WERI-Rb-1 (cell line): Measurements from ENCODE around the gene SNX25.

Experiments used
- DNase-seq: peaks from one replicate; pipeline ENCODE4 v3.0.0-alpha.2; 2020
- H3K27ac ChIP-seq: fragments of 250-450 bp; sonication (Bioruptor Pico); 2 replicates; pipeline ENCODE4 v1.5.1; 2020; ENCODE audit warnings: mild to moderate bottlenecking, moderate library complexity
- H3K27me3 ChIP-seq: fragments of 250-450 bp; sonication (Bioruptor Pico); 2 replicates; pipeline ENCODE4 v1.5.1; 2021; ENCODE audit warnings: mild to moderate bottlenecking, low read depth, moderate library complexity; ENCODE audit not compliant: insufficient read depth, severe bottlenecking
- H3K36me3 ChIP-seq: fragments of 250-450 bp; sonication (Bioruptor Pico); 2 replicates; pipeline ENCODE4 v1.5.1; 2020; ENCODE audit warnings: mild to moderate bottlenecking, moderate library complexity
- H3K4me3 ChIP-seq: 2 replicates; pipeline ENCODE4 v1.5.1; 2011; ENCODE audit warnings: low read depth, mild to moderate bottlenecking, control low read depth, low read length
- H3K9me3 ChIP-seq: fragments of 250-450 bp; sonication (Bioruptor Pico); 2 replicates; pipeline ENCODE4 v1.5.1; 2021; ENCODE audit warnings: mild to moderate bottlenecking, moderate library complexity; ENCODE audit not compliant: severe bottlenecking
- TF ChIP-seq, protein P1 (sequence below): IDR thresholded peaks from 2 replicates; pipeline ENCODE4 v1.5.1; 2011; ENCODE audit warnings: low read depth, mild to moderate bottlenecking, control low read depth, inconsistent platforms, low read length

Gene SNX25

DNA sequence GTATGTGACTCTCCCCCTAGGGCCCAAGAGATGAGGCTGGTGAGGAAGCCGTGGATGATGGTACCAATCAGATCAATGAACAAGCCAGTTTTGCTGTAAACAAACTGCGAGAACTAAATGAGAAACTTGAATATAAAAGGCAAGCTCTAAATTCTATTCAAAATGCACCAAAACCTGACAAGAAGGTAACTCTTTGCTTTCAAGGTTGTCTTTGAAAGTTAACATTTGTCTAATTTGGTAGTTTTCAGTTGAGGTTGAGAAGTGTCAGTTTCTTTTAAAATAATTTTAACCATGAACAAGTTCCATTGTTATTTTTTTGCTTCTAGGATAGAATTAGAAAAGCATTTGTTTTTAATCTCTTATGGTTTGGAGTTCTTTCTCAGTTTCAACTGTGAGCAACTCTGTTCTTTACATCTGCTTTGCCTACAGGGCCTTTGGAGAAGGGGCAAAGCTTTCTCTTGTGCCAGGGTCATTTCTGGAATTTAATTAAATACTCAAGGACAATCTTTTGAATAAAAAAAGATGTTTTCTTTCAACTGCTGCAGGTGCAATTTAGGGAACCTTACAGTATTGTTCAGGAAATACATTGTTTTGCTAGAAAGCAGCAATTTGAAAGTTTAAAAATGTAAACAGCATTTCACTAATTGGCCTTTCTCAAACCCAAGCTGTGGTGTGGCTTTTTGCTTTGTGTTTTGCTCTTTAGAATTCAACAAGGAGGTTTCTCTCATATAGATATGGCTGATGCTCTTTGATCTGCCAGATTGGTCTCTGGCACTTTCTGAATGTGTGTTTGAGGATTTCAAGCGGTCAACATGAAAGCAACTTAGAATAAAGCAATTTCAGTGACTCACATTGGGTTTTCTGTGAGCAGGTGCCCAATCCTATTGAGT lies 123.4 kb downstream of the SNX25 start:
- TF ChIP-seq, protein P1, sequence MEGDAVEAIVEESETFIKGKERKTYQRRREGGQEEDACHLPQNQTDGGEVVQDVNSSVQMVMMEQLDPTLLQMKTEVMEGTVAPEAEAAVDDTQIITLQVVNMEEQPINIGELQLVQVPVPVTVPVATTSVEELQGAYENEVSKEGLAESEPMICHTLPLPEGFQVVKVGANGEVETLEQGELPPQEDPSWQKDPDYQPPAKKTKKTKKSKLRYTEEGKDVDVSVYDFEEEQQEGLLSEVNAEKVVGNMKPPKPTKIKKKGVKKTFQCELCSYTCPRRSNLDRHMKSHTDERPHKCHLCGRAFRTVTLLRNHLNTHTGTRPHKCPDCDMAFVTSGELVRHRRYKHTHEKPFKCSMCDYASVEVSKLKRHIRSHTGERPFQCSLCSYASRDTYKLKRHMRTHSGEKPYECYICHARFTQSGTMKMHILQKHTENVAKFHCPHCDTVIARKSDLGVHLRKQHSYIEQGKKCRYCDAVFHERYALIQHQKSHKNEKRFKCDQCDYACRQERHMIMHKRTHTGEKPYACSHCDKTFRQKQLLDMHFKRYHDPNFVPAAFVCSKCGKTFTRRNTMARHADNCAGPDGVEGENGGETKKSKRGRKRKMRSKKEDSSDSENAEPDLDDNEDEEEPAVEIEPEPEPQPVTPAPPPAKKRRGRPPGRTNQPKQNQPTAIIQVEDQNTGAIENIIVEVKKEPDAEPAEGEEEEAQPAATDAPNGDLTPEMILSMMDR = no peak
- H3K27ac ChIP-seq = no peak overlapping the region
- H3K9me3 ChIP-seq = peaks cover 7% of the 10 kb centered on the region
- no peaks in the 10 kb centered on the region for H3K36me3 ChIP-seq
- H3K27me3 ChIP-seq = no peaks in the 10 kb centered on the region
- DNase-seq = no peak
- no peak overlapping the region for H3K4me3 ChIP-seq

DNA sequence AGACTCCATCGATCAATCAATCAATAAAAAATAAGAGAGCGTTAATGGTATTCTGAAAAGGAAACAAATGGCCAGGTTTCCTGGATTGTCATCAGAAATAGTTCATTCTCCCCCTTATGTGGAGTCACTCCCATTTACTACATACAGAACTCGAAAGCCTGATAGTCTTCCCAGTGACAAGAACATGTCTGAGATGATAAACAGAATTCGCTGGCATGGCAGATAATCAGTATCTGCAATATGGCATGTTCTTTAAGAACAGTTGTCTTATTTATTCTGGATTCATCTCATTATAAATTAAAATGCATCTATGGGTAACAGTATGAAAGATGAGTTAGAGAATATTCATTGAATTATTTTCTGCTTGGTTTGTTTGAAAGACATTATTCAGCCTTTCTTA lies 124.9 kb downstream of the SNX25 start:
- TF ChIP-seq, protein P1 = no peak
- H3K4me3 ChIP-seq = no peak overlapping the region
- H3K36me3 ChIP-seq = peaks cover 3% of the 10 kb centered on the region; the same call in 1 of the 2 replicates

DNA sequence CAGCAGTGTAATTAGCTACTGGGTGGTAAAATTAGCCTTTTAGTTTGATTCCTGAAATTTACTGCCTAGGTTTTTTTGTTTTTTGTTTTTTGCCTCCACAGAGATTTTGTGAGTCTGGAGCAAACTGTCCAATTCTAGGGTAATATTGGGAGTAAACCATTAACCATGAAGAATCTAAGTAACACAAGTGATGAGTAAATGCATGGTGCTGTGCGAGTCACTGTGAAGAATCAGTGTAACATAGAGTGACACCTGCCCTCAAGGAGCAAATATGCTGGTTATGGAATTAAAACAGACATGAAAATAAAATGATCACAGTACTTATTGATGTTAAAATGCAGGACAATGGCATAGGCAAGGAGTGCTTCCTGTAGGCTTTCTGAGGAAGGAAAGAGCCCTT lies 126.2 kb downstream of the SNX25 start:
- TF ChIP-seq, protein P1 = no peak
- DNase-seq = no peak
- Histone ChIP-seq H3K27me3 (no peaks in the 10 kb centered on the region), H3K27ac (no peak overlapping the region), H3K9me3 (peaks cover 3% of the 10 kb centered on the region), H3K36me3 (peaks cover 5% of the 10 kb centered on the region; the same call in 1 of the 2 replicates), H3K4me3 (no peak overlapping the region)

More for the DNA sequence above, 124.9 kb downstream of the SNX25 start:
- Histone ChIP-seq H3K27me3 (no peaks in the 10 kb centered on the region), H3K9me3 (peaks cover 9% of the 10 kb centered on the region), H3K27ac (no peak overlapping the region)
- DNase-seq = no peak

DNA sequence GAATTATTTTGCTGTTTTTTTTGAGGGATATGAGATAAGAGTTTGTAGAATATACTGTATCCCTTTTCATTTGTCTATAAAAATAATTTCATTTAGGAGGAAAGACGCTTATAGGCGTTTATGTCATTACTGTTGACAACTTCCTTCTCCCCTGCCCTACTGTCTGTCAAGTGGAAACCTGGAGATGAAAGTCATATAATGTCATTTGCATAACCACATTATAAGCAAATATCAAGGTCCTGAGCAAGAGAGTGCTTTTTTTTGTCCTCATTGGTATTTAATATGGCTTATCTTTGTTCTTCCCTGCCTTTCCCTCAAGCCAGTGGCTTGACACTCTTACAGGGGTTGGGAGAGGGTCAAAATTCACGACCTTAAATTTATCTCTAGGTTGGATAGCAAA lies 130.5 kb downstream of the SNX25 start:
- TF ChIP-seq, protein P1 = no peak
- Histone ChIP-seq H3K4me3 (no peak overlapping the region), H3K9me3 (peaks cover 3% of the 10 kb centered on the region), H3K27me3 (no peaks in the 10 kb centered on the region), H3K36me3 (peaks cover 8% of the 10 kb centered on the region; the same call in 1 of the 2 replicates), H3K27ac (no peak overlapping the region)
- no peak for DNase-seq

DNA sequence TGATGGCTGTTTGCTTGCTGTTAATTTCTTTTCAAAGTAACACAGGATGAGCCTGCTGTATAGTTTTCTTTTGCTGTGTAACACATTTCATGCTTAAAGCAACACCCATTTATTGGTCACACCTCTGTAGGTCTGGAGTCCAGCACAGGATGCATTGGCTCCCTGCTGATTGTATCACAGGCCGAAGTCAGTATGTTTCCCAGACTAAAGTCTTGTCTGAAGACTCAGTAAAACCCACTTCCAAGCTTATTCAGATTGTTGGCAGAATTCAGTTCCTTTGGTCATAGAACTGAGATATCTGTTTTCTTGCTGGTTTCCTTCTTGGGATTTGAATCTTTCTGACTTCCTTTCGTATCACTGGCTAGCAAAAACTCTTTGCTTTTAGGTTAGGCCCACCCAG lies 132.0 kb downstream of the SNX25 start:
- peaks cover 8% of the 10 kb centered on the region; the same call in 1 of the 2 replicates for H3K36me3 ChIP-seq

More for the DNA sequence above, 132.0 kb downstream of the SNX25 start:
- TF ChIP-seq, protein P1 = no peak
- no peak overlapping the region for H3K4me3 ChIP-seq
- no peak overlapping the region for H3K27ac ChIP-seq
- H3K27me3 ChIP-seq = no peaks in the 10 kb centered on the region
- no peak for DNase-seq
- peaks cover 3% of the 10 kb centered on the region for H3K9me3 ChIP-seq
